ENCODE results near the gene SYT7. TPM values are rescaled to one million over a fixed set of nuclear protein-coding genes. Genes with fewer than 3 reads are reported as not detected.

SYT7 gene
- total RNA-seq, 4 donors from 2014 or later: 5.4 to 8.4 (median 7.5) TPM

DNA sequence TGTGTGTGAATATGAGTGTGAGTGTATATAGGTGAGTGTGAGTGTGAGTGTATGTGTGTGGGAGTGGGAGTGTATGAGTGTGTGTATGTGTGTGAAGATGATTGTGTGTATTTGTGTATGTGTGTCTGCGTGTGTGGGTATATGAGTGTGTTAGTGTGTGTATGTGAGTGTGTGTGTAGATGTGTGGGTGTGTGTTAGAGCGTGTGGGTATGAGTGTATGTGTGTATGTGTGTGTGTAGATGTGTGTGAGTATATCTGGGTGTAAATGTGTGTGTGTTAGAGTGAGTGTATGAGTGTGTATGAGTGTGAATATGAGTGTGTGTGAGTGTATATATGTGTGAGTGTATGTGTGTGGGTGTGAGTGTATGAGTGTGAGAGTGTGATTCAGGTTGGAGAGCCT, 83.4 kb downstream of the SYT7 start:
- Histone ChIP-seq H3K27ac (no peak overlapping the region), H3K27me3 (no peaks in the 10 kb centered on the region), H3K4me3 (no peak overlapping the region), H3K36me3 (no peaks in the 10 kb centered on the region), H3K4me1 (no peaks in the 10 kb centered on the region), H3K9me3 (no peaks in the 10 kb centered on the region)
- 84% methylated on average over 2 of the region's 2 CpGs for WGBS
- no peak for TF ChIP-seq POLR2AphosphoS5 (IDR thresholded peaks at IDR 0.05)
- TF ChIP-seq POLR2A (IDR thresholded peaks at IDR 0.05): no peak
- TF ChIP-seq, protein P1, sequence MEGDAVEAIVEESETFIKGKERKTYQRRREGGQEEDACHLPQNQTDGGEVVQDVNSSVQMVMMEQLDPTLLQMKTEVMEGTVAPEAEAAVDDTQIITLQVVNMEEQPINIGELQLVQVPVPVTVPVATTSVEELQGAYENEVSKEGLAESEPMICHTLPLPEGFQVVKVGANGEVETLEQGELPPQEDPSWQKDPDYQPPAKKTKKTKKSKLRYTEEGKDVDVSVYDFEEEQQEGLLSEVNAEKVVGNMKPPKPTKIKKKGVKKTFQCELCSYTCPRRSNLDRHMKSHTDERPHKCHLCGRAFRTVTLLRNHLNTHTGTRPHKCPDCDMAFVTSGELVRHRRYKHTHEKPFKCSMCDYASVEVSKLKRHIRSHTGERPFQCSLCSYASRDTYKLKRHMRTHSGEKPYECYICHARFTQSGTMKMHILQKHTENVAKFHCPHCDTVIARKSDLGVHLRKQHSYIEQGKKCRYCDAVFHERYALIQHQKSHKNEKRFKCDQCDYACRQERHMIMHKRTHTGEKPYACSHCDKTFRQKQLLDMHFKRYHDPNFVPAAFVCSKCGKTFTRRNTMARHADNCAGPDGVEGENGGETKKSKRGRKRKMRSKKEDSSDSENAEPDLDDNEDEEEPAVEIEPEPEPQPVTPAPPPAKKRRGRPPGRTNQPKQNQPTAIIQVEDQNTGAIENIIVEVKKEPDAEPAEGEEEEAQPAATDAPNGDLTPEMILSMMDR (IDR thresholded peaks at IDR 0.05): no peak
- no peak for TF ChIP-seq EP300 (IDR thresholded peaks at IDR 0.05)
- DNase-seq (ENCODE audit: low spot score in 2 of 2): no peak

DNA sequence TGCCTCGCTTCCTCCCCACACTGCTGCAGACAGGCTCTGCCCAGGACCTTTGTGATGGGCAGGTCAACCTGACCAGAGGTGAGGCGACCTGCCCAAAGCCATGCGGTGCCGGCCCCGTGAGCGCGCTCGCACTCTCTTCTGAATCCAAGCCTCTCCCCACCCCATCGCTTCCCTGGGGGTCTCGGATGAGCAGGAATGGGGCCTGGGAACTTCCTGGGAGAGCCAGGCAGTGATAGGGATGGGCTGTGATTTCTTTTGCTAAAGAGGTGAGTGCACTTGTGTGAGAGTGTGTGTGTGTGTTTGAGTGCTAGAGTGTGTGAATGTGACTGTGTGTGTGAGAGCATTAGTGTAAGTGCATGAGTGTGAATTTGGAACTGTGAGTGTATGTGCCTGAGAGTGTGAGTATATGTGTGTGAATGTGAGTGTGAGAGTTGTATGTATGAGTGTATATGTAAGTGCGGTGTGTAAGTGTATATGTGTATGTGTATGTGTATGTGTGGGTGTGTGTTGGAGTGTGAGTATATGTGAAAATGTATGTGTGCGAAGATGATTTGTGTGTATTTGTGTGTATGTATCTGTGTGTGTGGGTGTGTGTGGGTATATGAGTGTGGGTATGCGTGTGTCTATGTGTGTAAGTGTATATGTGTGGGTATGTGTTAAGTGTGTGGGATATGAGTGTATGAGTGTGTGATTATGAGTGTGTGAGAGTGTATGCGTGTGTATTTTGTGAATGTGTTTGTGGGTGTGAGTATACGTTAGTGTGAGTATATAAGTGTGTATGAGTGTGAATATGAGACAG, 84.1 kb downstream of the SYT7 start:
- Histone ChIP-seq H3K36me3 (no peaks in the 10 kb centered on the region), H3K4me1 (no peaks in the 10 kb centered on the region), H3K27ac (no peak overlapping the region), H3K9me3 (no peaks in the 10 kb centered on the region), H3K27me3 (no peaks in the 10 kb centered on the region), H3K4me3 (no peak overlapping the region)
- WGBS: 93% methylated on average over 14 of the region's 15 CpGs
- DNase-seq (ENCODE audit: low spot score in 2 of 2): no peak
- no peak for TF ChIP-seq EP300 (IDR thresholded peaks at IDR 0.05)
- TF ChIP-seq POLR2AphosphoS5 (IDR thresholded peaks at IDR 0.05): no peak
- TF ChIP-seq POLR2A (IDR thresholded peaks at IDR 0.05): no peak
- TF ChIP-seq, protein P1 (IDR thresholded peaks at IDR 0.05): no peak

DNA sequence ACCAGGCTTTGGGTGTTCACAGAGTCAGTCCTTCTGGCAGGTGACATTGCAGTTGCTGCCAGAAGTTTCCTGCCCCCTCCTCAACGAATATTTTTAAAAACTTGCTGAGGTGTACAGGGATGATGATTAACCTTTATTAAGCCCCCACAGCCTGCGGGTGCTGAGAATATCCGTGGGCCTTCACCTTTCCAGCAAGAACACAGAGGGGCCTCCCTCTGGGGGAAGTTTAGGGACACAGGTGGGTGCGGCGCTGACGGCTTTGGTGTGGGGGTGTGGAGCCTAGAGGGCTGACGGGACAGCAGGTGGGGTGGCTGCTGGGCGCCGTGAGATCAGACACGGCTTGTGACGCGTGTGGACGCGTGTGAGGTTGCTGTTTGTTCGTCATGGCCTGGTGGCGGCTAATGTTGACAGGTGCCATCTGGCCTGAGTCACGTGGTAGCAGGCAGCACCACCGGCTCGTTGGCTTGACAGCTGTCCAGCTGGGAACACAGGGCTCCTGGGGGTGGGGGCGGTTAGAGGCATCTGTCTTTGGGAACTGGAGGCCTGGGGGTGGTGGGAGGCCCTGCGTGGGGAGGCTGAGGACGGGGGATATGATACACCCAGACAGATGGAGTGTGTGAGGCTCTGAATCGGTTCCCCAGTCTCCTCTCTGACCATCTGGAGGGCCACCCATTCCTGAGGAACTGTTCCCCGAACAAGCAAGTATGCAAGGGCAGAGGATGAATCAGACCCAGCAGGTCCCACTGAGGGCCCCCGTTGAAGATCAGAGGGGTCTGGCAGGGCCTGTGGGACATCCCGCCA, 84.9 kb downstream of the SYT7 start:
- 62% methylated on average over 16 of the region's 26 CpGs for WGBS
- Histone ChIP-seq H3K27ac (no peak overlapping the region), H3K4me1 (no peaks in the 10 kb centered on the region), H3K36me3 (no peaks in the 10 kb centered on the region), H3K4me3 (no peak overlapping the region), H3K9me3 (no peaks in the 10 kb centered on the region), H3K27me3 (no peaks in the 10 kb centered on the region)
- TF ChIP-seq POLR2A (IDR thresholded peaks at IDR 0.05): no peak
- TF ChIP-seq, protein P1 (IDR thresholded peaks at IDR 0.05): no peak
- no peak for DNase-seq (ENCODE audit: low spot score in 2 of 2)

DNA sequence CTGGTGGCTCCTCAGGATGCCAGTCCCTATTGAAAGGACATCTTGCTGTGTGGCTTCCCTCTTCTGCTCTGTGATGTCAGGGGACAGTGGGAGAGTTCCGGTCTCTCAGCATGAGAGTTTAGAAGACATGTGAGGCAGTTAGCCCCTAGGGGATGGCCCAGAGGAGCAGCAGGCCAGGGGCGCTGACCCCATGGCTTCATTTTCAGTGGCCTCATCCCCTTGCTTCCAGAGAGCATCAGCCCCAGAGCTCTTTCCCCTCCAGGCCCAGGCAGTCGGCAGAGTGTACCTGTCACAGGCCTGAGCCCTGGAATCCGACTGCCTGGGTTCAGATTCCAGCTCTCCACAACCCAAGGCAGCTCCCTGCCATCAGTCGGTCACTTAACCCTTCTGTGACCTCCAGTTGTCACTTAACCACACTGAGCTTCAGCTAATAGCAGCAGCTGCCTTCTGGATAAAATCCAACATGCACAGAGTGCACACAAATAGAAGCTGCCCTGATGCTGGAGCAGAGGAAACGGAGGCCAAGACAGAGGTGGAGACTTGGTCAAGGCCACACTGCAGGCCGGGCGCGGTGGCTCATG, 86.4 kb downstream of the SYT7 start:
- Histone ChIP-seq H3K27ac (no peak overlapping the region), H3K27me3 (no peaks in the 10 kb centered on the region), H3K4me1 (peaks cover 11% of the 10 kb centered on the region), H3K9me3 (no peaks in the 10 kb centered on the region), H3K4me3 (no peak overlapping the region), H3K36me3 (no peaks in the 10 kb centered on the region)
- no peak for TF ChIP-seq EP300 (IDR thresholded peaks at IDR 0.05)
- TF ChIP-seq, protein P1 (IDR thresholded peaks at IDR 0.05): no peak
- no peak for DNase-seq (ENCODE audit: low spot score in 2 of 2)
- 85% methylated on average over 9 of the region's 9 CpGs for WGBS
